OCI-LY1 (cell line): ENCODE measurements around the gene RIPK3.

Experiments used
- CTCF ChIP-seq: fragments of 200-600 bp; sonication (generic), shearing (Covaris generic); IDR thresholded peaks from 2 replicates; pipeline ENCODE4 v1.5.1; 2017; ENCODE audit warnings: mild to moderate bottlenecking, antibody characterized with exemption, low read length, moderate library complexity, mixed read lengths
- EZH2 ChIP-seq: fragments of 200-600 bp; sonication (generic), shearing (Covaris generic); IDR thresholded peaks from 2 replicates; pipeline ENCODE4 v1.8.0; 2017; ENCODE audit warnings: borderline replicate concordance, mixed run types, mild to moderate bottlenecking, antibody characterized with exemption, low read length, moderate library complexity, mixed read lengths

DNA sequence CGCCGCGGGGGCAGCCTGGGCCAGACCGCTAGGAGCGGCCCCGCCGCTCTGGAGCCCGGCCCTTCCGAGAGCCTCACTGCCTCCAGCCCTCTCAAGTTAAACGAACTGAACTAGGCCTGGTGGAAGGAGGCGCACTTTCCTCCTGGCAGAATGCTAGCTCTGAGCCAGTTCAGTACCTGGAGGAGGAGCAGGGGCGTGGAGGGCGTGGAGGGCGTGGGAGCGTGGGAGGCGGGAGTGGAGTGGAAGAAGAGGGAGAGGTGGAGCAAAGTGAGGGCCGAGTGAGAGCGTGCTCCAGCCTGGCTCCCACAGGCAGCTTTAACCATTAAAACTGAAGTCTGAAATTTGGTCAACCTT, 23.2 kb downstream of the RIPK3 start:
- TF ChIP-seq CTCF (no peak), EZH2 (no peak)
